SH-SY5Y (cell line): ENCODE measurements around the gene ELP5.

Experiments used
- GATA2 ChIP-seq: IDR thresholded peaks from 2 replicates; pipeline ENCODE4 v1.6.1; 2011; ENCODE audit warnings: mild to moderate bottlenecking, low read depth, low read length
- GATA3 ChIP-seq: IDR thresholded peaks from 2 replicates; pipeline ENCODE4 v1.6.1; 2011; ENCODE audit warnings: low read depth, mild to moderate bottlenecking, low read length, moderate library complexity

DNA sequence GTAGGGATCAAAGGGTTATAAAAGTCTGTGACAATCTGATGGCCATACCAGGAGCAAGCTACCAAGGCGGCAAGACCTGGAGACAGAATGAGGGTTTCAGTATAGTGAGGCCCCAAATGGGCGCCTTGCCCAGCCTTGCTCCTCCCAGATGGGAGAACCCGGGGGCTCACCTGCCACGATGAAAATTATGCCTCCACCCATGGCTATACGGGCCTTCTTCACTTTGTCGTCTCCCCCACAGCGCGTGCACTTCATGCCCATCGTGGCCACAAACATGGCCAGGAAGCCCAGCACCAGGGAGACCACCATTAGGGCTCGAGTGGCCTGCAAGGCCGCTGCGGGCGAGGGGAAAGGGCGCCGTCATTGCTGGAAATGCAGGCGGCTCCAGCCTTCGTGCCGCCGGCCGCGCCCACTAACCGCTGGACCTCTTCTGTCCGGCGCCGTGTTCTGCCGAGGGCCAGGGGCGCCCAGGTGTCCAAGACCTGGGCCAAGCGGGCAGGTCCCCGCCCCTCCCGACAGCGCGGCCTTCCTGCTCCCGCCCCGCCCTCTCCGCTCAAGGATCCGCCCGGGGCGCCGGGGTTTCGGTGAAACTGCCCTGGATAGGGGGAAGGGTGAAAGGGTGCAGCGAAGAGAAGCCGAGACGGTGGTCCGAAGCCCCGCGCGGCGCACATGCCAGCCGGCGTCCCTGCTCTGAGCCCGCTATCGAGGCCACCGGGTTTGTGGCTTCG lies 8.8 kb downstream of the ELP5 start:
- TF ChIP-seq GATA2 (no peak), GATA3 (no peak)
